ENCODE measurements around the gene PLCB2. TPM values are rescaled to one million over a fixed set of nuclear protein-coding genes. Genes with fewer than 3 reads are reported as not detected.

Gene PLCB2
- polyA plus RNA-seq, 1 donor (not counting 4 experiments of a cell fraction or from before 2014, with no cell fraction given), result 0.73 TPM

DNA sequence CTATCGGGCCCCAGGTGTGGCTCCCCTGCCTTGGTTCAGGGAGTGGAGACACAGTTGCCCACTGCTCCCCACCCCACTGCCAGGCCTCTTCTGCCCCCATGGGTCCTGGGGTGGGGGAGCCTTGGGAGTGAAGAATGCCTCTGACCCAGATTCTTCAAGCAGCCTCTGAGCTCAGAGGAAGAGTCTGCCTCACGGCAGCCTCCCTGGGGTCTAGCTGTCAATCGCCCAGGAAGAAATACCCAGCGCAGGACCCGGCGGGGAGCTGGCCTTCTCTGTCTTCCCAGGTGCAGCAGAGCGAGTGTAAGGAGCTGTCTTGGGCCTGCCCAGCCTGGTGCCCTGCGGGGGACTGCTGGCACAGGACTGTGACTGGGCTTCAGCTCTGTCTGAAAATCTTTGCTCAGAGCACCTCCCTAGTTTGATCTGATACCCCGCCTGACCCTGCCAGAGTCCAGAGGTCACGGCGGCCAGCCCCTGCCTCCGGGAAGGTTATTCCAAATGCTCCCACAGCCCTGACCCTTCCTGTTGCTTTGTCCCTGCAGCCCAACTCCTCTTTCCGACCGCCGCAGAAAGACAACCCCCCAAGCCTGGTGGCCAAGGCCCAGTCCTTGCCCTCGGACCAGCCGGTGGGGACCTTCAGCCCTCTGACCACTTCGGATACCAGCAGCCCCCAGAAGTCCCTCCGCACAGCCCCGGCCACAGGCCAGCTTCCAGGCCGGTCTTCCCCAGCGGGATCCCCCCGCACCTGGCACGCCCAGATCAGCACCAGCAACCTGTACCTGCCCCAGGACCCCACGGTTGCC is 35.9 kb downstream of the PLCB2 start:
- Histone ChIP-seq H3K79me2 (ENCODE audit: control insufficient read depth, insufficient read depth, low read length) (no peaks in the 10 kb centered on the region), H3K4me1 (ENCODE audit: control insufficient read depth, extremely low read depth, insufficient read depth, low read length) (peaks cover 5% of the 10 kb centered on the region), H3K9me1 (ENCODE audit: control insufficient read depth, extremely low read depth, insufficient read depth, low read length) (no peaks in the 10 kb centered on the region), H3K27ac (ENCODE audit: control insufficient read depth, insufficient read depth, low read length) (no peak overlapping the region), H3K9me3 (ENCODE audit: control insufficient read depth, low read depth, low read length) (no peaks in the 10 kb centered on the region), H3K4me2 (ENCODE audit: control insufficient read depth, extremely low read depth, insufficient read depth, low read depth, low read length) (no peak overlapping the region), H3K9ac (ENCODE audit: control insufficient read depth, extremely low read depth, insufficient read depth, low read length) (no peak overlapping the region), H3K36me3 (ENCODE audit: control insufficient read depth in 2 of 2, extremely low read depth in 1 of 2, insufficient read depth in 2 of 2, low read length in 2 of 2) (peaks cover 40 to 43% of the 10 kb centered on the region in 2 experiments), H3K4me3 (ENCODE audit: control insufficient read depth in 2 of 3, extremely low read depth in 1 of 3, insufficient read depth in 2 of 3, low read depth in 1 of 3, low read length in 3 of 3) (no peak overlapping the region), H4K20me1 (ENCODE audit: control insufficient read depth, extremely low read depth, insufficient read depth, low read length) (no peaks in the 10 kb centered on the region), H2AFZ (ENCODE audit: control insufficient read depth, low read length) (no peak overlapping the region), H3K27me3 (ENCODE audit: control insufficient read depth, extremely low read depth, insufficient read depth, low read length) (no peaks in the 10 kb centered on the region)
- DNase-seq (ENCODE audit: low read depth, low spot score) (no peak), FAIRE-seq (no peak)
- dilution Hi-C loops (cut with MboI; ENCODE audit: extremely low pct_ligation_motif_present, low sequenced_read_pairs), result loop anchor here (5.0 kb wide), 1 partner anchor 55 kb away; no protein-coding TSS in a partner anchor
- no peak for TF ChIP-seq EZH2 (IDR thresholded peaks at IDR 0.05; ENCODE audit: low read length)
- TF ChIP-seq CTCF (optimal IDR thresholded peaks at IDR 0.05 in 1 of 3, IDR thresholded peaks at IDR 0.05 in 1 of 3, conservative IDR thresholded peaks at IDR 0.05 in 1 of 3; ENCODE audit: extremely low read depth in 1 of 3, insufficient read depth in 2 of 3, low read length in 3 of 3), result no peak

GRCh38 chr15:40270246-40270995 is 37.3 kb downstream of the PLCB2 start:
- H3K9me3 ChIP-seq (ENCODE audit: control insufficient read depth, low read depth, low read length), result no peaks in the 10 kb centered on the region
- dilution Hi-C loops (cut with MboI; ENCODE audit: extremely low pct_ligation_motif_present, low sequenced_read_pairs), result loop anchor here (5.0 kb wide), 1 partner anchor 53 kb away; no protein-coding TSS in a partner anchor
- peaks cover 3% of the 10 kb centered on the region for H4K20me1 ChIP-seq (ENCODE audit: control insufficient read depth, extremely low read depth, insufficient read depth, low read length)
- peaks cover 37 to 40% of the 10 kb centered on the region in 2 experiments for H3K36me3 ChIP-seq (ENCODE audit: control insufficient read depth in 2 of 2, extremely low read depth in 1 of 2, insufficient read depth in 2 of 2, low read length in 2 of 2)
- no peaks in the 10 kb centered on the region for H3K27me3 ChIP-seq (ENCODE audit: control insufficient read depth, extremely low read depth, insufficient read depth, low read length)
- TF ChIP-seq EZH2 (IDR thresholded peaks at IDR 0.05; ENCODE audit: low read length) (no peak), CTCF (optimal IDR thresholded peaks at IDR 0.05 in 1 of 3, IDR thresholded peaks at IDR 0.05 in 1 of 3, conservative IDR thresholded peaks at IDR 0.05 in 1 of 3; ENCODE audit: extremely low read depth in 1 of 3, insufficient read depth in 2 of 3, low read length in 3 of 3) (no peak)
- no peak overlapping the region for H2AFZ ChIP-seq (ENCODE audit: control insufficient read depth, low read length)
- DNase-seq (ENCODE audit: low read depth, low spot score) (no peak), FAIRE-seq (no peak)
- H3K79me2 ChIP-seq (ENCODE audit: control insufficient read depth, insufficient read depth, low read length), result no peaks in the 10 kb centered on the region
- no peak overlapping the region for H3K9ac ChIP-seq (ENCODE audit: control insufficient read depth, extremely low read depth, insufficient read depth, low read length)
- H3K4me1 ChIP-seq (ENCODE audit: control insufficient read depth, extremely low read depth, insufficient read depth, low read length), result peaks cover 14% of the 10 kb centered on the region
- H3K4me2 ChIP-seq (ENCODE audit: control insufficient read depth, extremely low read depth, insufficient read depth, low read depth, low read length), result no peak overlapping the region
- H3K27ac ChIP-seq (ENCODE audit: control insufficient read depth, insufficient read depth, low read length), result no peak overlapping the region
- H3K9me1 ChIP-seq (ENCODE audit: control insufficient read depth, extremely low read depth, insufficient read depth, low read length), result no peaks in the 10 kb centered on the region
- no peak overlapping the region for H3K4me3 ChIP-seq (ENCODE audit: control insufficient read depth in 2 of 3, extremely low read depth in 1 of 3, insufficient read depth in 2 of 3, low read depth in 1 of 3, low read length in 3 of 3)

Data from keratinocyte (primary cell).